NCI-H187 (cell line): ENCODE measurements around the gene STXBP6.
"Not testable (repeated sequence)": the region's sequence is repeated elsewhere in the genome, so short reads cannot be mapped to it uniquely, and the experiment has no call there.

Experiments used
- DNase-seq, 2 experiments: peaks; one replicate each; lab custom pipeline; 2025; lab: John Stamatoyannopoulos, UW

The STXBP6 gene

GRCh38 chr14:24853446-24853845, 196.5 kb downstream of the STXBP6 start:
- no peak for DNase-seq

GRCh38 chr14:24852312-24853060, 197.5 kb downstream of the STXBP6 start:
- DNase-seq, result no peak

- no peak for DNase-seq
Observed at GRCh38 chr14:24851837-24852236, 198.1 kb downstream of the STXBP6 start.

- no peak for DNase-seq
Observed at GRCh38 chr14:24851406-24851805, 198.5 kb downstream of the STXBP6 start.

DNA sequence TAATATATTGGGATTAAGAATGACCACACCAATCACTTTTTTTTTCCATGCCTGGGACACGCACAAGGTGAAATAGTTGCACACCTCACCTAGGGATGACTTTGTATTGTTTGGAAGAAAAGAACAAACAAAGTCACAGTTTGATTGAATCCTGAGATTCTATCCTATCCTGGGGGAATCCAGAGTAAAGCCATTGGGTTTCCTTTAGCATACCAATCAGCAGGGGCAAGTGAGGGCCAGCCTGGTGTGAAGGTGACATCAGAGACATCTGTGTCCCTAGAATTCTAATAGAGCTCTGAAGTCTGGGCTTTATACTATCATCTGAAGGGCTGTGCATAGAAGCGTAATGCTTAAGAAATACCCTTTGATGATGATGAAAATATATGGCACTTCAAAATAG, 199.9 kb downstream of the STXBP6 start:
- no peak for DNase-seq

DNA sequence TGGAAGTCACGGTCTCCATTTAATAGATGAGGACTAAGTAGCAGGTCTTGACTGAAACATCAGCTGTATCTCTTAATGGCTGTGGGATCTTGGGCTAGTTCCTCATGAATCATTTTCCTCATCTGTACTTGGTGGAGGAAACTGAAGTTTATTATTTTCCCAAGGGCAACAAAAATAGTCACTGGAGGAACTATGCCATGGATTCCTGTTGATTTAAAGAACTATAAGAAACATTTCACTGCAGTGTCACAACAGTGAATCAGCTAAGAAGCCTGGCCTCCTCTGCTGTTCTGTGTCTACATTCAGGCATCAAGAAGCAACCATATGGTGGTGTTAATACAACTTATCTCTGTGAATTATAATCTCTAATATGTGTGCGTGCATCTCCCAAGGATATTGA, 200.5 kb downstream of the STXBP6 start:
- DNase-seq, result no peak

DNA sequence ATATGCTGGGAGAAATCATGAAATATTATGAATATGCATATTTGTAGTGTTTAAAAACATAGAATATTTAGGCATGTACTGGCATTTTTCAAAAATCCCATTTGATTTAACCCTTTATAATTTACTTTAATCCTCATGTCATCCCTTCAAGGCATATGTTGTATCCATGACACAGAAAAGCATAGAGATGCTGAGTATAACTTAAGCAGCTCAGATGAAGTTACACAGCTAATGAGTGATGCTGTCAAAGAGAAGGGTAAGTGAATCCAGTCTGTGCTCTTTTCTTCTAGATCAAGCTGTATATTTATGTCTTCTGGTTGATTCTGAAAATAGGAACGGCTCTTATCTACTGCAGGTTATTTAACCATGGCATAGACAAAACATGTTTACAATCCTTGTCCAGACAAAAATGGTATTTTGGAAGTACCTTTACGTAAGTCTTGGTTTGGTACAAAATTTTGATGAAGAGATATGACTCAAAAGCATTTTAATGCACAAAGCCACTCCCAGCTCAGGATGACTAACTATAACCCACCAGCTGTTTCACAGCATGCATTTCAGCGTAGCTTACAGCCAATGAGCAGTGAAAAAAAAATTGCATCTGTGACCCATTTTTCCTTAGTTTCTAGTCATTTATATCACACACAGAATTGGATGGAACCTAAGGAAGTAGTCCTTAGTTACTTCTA, 201.7 kb downstream of the STXBP6 start:
- DNase-seq, result no peak

- no peak for DNase-seq
Observed at GRCh38 chr14:24847568-24848095, 202.3 kb downstream of the STXBP6 start.

GRCh38 chr14:24846261-24846660, 203.7 kb downstream of the STXBP6 start:
- no peak for DNase-seq

DNA sequence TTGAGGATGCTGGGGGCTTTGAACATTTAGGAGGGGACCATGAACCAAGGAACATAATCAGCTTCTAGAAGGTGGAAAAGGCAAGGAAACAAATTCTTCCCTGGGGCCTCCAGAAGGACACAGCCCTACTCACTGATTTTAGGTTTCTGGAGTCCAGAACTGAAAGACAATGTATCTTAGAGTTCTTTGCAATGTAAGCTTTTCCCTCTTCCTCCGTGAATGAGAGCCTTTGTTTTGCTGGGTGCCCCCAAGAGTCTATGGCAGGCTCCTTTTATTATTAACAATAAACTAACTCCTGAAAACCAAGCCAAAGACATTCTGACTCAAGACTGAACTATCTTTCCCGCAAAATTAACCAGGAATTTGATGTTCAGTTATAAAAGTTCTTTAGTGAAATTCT, 204.1 kb downstream of the STXBP6 start:
- no peak for DNase-seq

GRCh38 chr14:24844011-24844410, 205.9 kb downstream of the STXBP6 start:
- no peak for DNase-seq

DNA sequence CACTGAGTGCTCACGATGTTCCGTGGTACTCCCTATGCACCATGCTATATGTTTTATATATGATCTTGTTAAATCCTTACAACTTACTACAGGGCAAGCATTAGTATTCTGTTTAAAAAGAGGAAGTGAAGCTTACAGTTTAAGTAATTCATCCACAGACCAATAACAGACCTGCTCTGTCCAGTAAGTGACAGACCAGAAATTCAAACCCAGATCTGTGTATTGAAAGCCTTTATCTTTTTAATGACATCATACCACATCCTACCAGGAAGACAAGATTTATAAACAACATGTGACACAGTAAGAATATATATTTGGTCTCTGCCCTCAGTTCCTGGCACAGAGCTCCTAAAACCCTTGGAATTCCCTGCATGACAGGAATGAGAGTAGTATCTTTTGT, 206.5 kb downstream of the STXBP6 start:
- DNase-seq, result no peak

GRCh38 chr14:24840204-24840893, 209.6 kb downstream of the STXBP6 start:
- no peak for DNase-seq

DNA sequence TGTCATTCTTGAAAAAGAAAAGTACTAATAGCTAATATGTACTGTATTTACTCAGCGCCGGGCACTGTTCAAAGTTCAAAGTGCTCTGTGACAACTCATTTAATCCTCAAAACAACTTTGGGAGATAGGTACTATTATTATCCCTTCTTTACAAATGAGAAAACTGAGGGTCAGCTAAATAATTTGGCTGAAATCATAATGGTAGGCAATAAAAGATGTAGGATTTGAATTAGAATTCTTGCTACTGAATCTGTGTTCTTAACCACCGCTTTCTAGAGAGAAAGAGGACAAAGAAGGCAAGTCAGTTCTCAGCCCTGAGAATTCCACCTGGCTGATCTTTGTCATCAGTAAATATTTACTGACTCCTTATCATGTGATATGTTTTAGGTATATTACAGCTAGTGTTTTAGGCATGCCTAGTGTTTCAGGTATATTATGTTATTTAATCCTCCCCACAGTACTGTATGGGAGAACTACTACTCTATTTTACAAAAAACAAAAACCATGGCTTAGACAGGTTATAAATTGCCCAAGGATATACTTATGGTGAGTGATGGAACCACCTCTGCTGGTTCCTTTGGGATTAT, 210.2 kb downstream of the STXBP6 start:
- DNase-seq, result no peak

DNA sequence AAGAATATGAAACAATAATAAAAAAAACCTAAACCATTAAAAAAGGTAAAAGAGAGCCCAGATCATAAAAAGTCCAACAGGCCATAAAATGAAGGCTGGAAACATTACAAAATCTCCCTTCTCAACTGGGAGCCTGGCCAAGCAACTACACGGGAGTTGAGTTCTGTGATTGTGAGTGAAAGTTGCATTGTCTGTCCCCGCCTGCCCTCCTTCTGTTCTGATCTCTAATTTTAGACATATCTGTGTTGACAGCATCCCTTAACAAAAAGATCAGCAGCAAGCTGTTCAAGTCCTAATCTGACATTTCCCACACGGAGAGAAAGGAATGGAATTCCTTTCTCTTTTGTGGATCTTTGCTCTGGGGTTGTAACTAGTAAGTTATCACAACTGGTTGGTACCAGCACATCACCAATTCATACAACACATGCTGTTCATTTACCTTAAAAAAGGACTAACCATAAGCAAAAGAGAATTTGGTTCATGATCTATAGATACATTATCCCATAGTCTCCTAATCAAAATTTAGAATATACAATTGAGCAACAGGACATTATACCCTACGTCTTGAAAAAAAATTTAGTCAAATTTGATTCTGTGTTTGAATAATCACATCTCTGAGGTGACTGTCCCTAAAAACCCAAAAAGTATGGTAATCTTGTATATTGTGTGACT, 210.9 kb downstream of the STXBP6 start:
- DNase-seq, result no peak

DNA sequence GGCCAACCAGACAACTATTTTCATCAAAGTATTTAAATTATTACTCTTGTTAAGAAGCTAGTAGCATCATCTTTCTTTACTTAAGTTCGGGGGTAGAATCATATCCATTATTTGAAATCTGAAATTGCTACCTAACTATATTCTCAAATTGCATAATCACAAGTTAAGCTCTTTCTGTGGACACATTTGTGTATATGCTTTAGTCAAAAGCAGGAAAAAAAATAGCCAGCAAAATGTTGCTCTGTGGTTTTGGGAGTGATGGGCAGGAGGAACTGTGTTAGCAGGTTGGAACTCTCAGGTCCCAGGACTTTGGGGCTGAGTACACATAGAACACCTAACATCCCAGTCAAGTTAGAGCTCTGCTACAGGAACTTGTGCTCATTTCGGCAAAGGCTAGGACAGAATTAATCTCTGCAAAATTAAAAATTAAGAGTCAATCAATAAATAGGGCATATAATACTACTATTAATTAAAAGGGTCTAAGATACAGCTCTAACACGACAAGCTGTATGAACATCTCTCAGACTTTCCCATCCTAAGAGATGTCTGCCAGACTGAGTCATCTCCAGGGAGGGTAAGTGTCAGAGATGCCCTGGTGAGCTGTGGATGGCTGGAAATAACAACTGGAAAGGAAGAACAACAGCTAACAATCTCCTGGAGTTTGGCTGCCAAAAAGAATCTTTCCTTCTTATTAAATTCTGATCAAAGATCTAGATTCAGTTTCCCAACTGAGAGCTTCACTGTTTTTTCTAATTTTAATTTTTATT, 212.5 kb downstream of the STXBP6 start:
- DNase-seq, result no peak

- DNase-seq, result not testable (repeated sequence)
Observed at GRCh38 chr14:24836324-24836723, 213.6 kb downstream of the STXBP6 start.

DNA sequence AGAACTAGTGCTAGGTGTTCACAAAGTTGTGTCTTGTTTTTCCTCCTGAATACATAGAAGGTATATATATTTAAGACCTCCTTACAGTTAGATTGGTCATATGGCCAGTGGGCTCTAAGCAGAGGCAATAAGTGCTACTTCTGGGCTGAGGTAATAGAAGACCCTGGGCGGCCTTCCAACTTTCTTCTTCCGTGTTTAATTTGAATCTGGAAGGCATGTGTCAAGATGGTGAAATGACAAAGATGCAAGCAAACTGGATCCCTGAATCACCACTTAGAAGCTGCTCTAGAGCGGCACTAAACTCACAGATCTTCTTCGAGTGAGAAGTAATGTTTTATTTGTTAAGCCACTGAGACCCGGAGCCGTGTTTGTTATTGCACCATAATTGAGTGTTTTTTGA, 215.0 kb downstream of the STXBP6 start:
- no peak for DNase-seq

DNA sequence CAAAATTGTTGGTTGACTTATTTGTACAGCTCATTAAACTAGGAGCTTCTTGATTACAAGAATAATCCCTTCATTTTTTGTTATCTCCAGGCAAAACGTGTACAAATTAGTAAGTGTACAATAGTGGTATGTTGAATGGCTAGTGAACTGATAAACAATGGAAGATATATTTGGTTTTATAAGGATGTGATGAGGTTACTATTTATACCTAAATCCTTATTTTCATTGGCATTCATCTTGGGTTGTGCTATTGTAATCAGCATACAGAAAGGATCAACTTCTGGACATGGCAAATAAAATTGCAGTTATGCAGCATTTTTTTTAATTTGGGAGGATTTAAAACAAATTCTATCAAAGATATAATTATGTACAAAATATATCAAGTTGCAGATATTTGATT, 216.6 kb downstream of the STXBP6 start:
- DNase-seq, result no peak

DNA sequence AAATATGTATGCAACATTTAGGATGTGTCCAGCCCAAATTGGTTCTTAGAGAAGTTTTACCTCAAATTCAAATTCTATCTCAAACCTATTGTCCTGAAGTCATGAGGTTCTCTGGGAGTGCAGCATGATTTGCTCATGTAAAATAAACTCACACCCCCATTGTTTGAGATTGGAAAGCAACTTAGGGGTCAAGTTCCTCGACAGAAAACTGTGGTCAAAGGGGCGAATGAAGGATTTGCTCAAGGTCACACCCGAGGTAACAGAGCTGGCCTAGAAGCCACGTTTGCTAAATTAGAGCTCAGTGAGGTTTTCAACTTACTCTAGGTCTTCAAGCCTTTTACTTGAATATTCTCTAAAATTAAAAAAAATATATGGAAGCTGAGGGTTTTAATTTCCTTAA, 218.3 kb downstream of the STXBP6 start:
- no peak for DNase-seq

GRCh38 chr14:24829862-24830261, 220.1 kb downstream of the STXBP6 start:
- no peak for DNase-seq
